Neural progenitor cell (in vitro differentiated cells): Measurements from ENCODE around the gene TCF7L2.

Experiments used
- CTCF ChIP-seq: fragments of 200-600 bp; sonication (generic); IDR thresholded peaks from 2 replicates; pipeline ENCODE4 v1.5.1; 2017; ENCODE audit warnings: antibody characterized with exemption, mild to moderate bottlenecking
- EZH2 ChIP-seq: fragments of 200-600 bp; sonication (generic); IDR thresholded peaks from 2 replicates; pipeline ENCODE4 v1.6.1; 2017; ENCODE audit warnings: antibody characterized with exemption, mild to moderate bottlenecking, moderate library complexity

GRCh38 chr10:113058523-113059370 lies 108.7 kb downstream of the TCF7L2 start:
- TF ChIP-seq CTCF (no peak), EZH2 (no peak)
